GM21390 (cell line): ENCODE measurements around the gene KCNIP3.

ENCODE experiments used
- ATAC-seq: cut with Tn5 transposase; IDR thresholded peaks from one replicate; pipeline ENCODE4 v1.9.1; 2021; ENCODE audit not compliant: unreplicated experiment

KCNIP3 gene

GRCh38 chr2:95327861-95328260 lies 30.7 kb downstream of the KCNIP3 start:
- no peak for ATAC-seq

GRCh38 chr2:95328358-95329125 lies 31.4 kb downstream of the KCNIP3 start:
- no peak for ATAC-seq

- ATAC-seq = no peak
These were observed 32.3 kb downstream of the KCNIP3 start for GRCh38 chr2:95329401-95329800.

GRCh38 chr2:95329891-95330793 lies 33.0 kb downstream of the KCNIP3 start:
- ATAC-seq = no peak

- ATAC-seq = no peak
These were observed 33.7 kb downstream of the KCNIP3 start for GRCh38 chr2:95330794-95331338.

- ATAC-seq = no peak
These were observed 34.5 kb downstream of the KCNIP3 start for GRCh38 chr2:95331606-95332005.

GRCh38 chr2:95332036-95332435 lies 34.9 kb downstream of the KCNIP3 start:
- ATAC-seq = no peak

- no peak for ATAC-seq
These were observed 35.9 kb downstream of the KCNIP3 start for GRCh38 chr2:95333056-95333455.

- no peak for ATAC-seq
These were observed 36.8 kb downstream of the KCNIP3 start for GRCh38 chr2:95333888-95334338.

- no peak for ATAC-seq
These were observed 37.9 kb downstream of the KCNIP3 start for GRCh38 chr2:95334916-95335641.

- no peak for ATAC-seq
These were observed 39.3 kb downstream of the KCNIP3 start for GRCh38 chr2:95336406-95336805.

GRCh38 chr2:95337829-95338228 lies 40.7 kb downstream of the KCNIP3 start:
- no peak for ATAC-seq

GRCh38 chr2:95342556-95343320 lies 45.6 kb downstream of the KCNIP3 start:
- ATAC-seq = no peak

GRCh38 chr2:95343429-95344214 lies 46.5 kb downstream of the KCNIP3 start:
- ATAC-seq = no peak

GRCh38 chr2:95344215-95344583 lies 47.1 kb downstream of the KCNIP3 start:
- no peak for ATAC-seq

- ATAC-seq = no peak
These were observed 47.5 kb downstream of the KCNIP3 start for GRCh38 chr2:95344656-95345055.

GRCh38 chr2:95345081-95345562 lies 48.0 kb downstream of the KCNIP3 start:
- ATAC-seq = peak; percentile 11

- peak; percentile 84 for ATAC-seq
These were observed 48.5 kb downstream of the KCNIP3 start for GRCh38 chr2:95345563-95346230.

GRCh38 chr2:95346231-95346737 lies 49.1 kb downstream of the KCNIP3 start:
- no peak for ATAC-seq
